ENCODE data around the gene STUB1.

Gene STUB1

DNA sequence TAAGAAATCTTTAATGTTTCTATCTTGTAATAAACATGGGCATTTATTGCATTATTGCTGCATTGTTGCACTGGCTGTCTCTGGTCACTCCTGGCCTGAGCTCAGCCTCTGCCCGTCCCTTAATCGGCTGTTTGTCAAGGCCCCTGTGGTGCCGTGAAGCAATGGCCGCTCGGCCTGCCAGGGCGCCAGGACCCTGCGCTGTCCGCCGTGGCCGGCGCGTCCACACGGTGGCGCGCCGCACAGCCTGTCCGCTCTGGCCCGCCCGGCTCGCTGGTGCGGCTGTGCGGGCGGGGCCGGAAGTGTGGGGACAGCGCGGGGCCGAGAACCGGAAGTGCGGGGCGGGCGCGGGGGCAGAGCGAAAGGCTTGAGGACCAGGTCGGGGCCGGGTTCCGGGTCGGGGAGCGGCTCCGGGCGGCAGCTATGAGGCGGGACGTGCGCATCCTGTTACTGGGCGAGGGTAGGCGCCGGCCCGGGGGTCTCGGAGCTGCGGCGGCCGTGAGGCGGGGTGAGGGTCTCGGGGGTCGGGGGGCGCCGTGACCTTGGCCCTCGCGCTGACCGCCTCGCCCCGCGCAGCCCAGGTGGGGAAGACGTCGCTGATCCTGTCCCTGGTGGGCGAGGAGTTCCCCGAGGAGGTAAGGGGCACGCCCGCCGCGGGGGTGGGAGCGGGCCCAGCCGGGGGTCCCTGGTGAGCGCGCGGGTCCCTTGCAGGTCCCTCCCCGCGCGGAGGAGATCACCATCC lies 12.3 kb upstream of the STUB1 start, which contains the start of gene RHOT2:
Gene RHOT2, plus strand, starts transcription at position 353 of the 739 bp plus-strand sequence. Its CDS starts 68 bp downstream, at position 421.
- H3K9me3 Mint-ChIP-seq = no peaks in the 10 kb centered on the region
- peak within 1 kb of the TSS; percentile 88 for H3K27ac Mint-ChIP-seq
- peak; percentile 97 for DNase-seq
- H3K4me1 Mint-ChIP-seq (ENCODE audit: low read depth) = peaks cover 18% of the 10 kb centered on the region
- H3K4me3 Mint-ChIP-seq = peak within 1 kb of the TSS; percentile 82
- H3K36me3 Mint-ChIP-seq (ENCODE audit: low read depth) = peaks cover 60% of the 10 kb centered on the region
- no peaks in the 10 kb centered on the region for H3K27me3 Mint-ChIP-seq

DNA sequence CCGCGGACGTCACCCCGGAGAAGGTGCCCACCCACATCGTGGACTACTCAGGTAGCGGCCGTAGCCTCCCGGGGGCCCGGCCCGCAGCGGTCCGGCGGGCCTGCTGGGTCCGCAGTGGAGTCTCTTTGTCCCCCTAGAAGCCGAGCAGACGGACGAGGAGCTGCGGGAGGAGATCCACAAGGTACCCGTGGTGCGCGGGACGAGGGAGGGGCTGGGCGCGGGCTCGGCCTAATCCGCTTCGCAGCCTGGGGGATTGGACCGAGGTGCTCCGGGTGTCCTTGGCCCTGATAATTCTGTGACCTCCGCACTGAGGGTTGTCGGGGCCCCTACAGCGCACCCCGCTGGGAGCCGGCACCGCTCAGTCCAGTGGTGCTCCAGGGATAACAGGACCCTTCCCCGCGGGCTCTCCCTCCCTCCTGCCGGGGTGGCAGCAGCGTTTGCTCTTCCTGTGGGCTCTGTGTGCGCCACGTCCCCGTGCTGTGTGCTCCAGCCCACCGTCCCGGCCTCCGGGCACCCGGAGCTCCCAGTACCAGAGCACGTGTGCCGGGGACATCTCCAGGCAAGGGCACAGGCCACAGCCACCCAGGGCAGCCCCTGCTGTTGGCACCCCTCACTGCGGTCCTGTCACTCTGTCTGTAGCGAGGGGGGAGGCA lies 11.6 kb upstream of the STUB1 start:
- peak overlapping the region; percentile 68 for H3K27ac Mint-ChIP-seq
- peak overlapping the region; percentile 82 for H3K4me3 Mint-ChIP-seq
- no peaks in the 10 kb centered on the region for H3K27me3 Mint-ChIP-seq
- H3K4me1 Mint-ChIP-seq (ENCODE audit: low read depth) = peaks cover 18% of the 10 kb centered on the region
- H3K36me3 Mint-ChIP-seq (ENCODE audit: low read depth) = peaks cover 60% of the 10 kb centered on the region
- H3K9me3 Mint-ChIP-seq = no peaks in the 10 kb centered on the region
- DNase-seq = peak; percentile 50

DNA sequence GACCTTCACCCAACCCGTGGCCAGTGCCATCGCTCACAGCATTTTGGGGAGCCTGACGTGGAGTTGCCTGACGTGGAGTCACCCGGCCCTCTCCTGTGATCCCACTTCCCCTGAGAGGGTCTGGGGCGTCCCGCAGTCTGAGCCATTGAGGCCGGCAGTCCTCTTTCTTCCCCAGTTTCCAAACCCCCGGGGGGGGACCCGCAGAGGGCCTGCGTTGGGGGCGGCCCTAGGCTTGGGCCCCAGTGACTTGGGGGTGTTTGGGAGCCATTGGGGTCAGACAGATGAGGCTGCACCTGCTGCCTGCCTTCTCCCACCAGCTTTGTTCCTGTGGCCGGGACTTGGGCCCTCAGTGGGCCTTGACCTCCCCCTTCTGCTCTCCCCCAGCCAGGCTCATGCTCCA lies 10.5 kb upstream of the STUB1 start:
- Mint-ChIP-seq H3K27me3 (no peaks in the 10 kb centered on the region), H3K36me3 (ENCODE audit: low read depth) (peaks cover 63% of the 10 kb centered on the region), H3K9me3 (no peaks in the 10 kb centered on the region), H3K27ac (peak overlapping the region; percentile 75), H3K4me1 (ENCODE audit: low read depth) (peaks cover 18% of the 10 kb centered on the region), H3K4me3 (peak overlapping the region; percentile 82)
- DNase-seq = no peak

GRCh38 chr16:670485-671352 lies 9.5 kb upstream of the STUB1 start:
- Mint-ChIP-seq H3K4me1 (ENCODE audit: low read depth) (peaks cover 23% of the 10 kb centered on the region), H3K4me3 (peak overlapping the region; percentile 63), H3K27me3 (peaks cover 5% of the 10 kb centered on the region), H3K36me3 (ENCODE audit: low read depth) (peaks cover 66% of the 10 kb centered on the region), H3K9me3 (no peaks in the 10 kb centered on the region), H3K27ac (peak overlapping the region; percentile 75)
- DNase-seq = no peak

GRCh38 chr16:671353-672131 lies 8.7 kb upstream of the STUB1 start:
- Mint-ChIP-seq H3K27ac (no peak overlapping the region), H3K4me3 (no peak overlapping the region), H3K36me3 (ENCODE audit: low read depth) (peaks cover 63% of the 10 kb centered on the region), H3K4me1 (ENCODE audit: low read depth) (peaks cover 23% of the 10 kb centered on the region), H3K9me3 (no peaks in the 10 kb centered on the region), H3K27me3 (peaks cover 5% of the 10 kb centered on the region)
- no peak for DNase-seq

DNA sequence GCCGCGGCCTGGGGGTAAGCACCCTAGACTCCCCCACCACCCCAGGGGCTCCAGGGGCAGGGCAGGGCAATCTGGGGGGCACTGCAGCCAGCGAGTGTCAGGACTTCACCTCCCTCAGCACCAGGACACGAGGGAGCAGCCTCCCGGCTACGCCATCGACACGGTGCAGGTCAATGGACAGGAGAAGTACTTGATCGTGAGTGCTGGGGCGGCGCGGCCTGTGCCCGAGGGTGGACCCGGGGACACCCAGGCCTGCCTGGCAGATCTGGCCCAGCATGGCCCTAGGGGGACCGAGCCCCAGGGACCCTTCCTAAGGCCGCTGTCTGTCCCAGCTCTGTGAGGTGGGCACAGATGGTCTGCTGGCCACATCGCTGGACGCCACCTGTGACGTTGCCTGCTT lies 7.8 kb upstream of the STUB1 start:
- Mint-ChIP-seq H3K27me3 (peaks cover 9% of the 10 kb centered on the region), H3K27ac (no peak overlapping the region), H3K4me1 (ENCODE audit: low read depth) (peaks cover 17% of the 10 kb centered on the region), H3K36me3 (ENCODE audit: low read depth) (peaks cover 59% of the 10 kb centered on the region), H3K9me3 (no peaks in the 10 kb centered on the region), H3K4me3 (no peak overlapping the region)
- DNase-seq = no peak

GRCh38 chr16:672851-673250 lies 7.4 kb upstream of the STUB1 start:
- H3K27ac Mint-ChIP-seq = no peak overlapping the region
- no peak for DNase-seq
- H3K4me1 Mint-ChIP-seq (ENCODE audit: low read depth) = peaks cover 13% of the 10 kb centered on the region
- no peak overlapping the region for H3K4me3 Mint-ChIP-seq
- peaks cover 54% of the 10 kb centered on the region for H3K36me3 Mint-ChIP-seq (ENCODE audit: low read depth)
- no peaks in the 10 kb centered on the region for H3K9me3 Mint-ChIP-seq
- peaks cover 9% of the 10 kb centered on the region for H3K27me3 Mint-ChIP-seq

GRCh38 chr16:673399-673991 lies 6.7 kb upstream of the STUB1 start:
- H3K36me3 Mint-ChIP-seq (ENCODE audit: low read depth) = peaks cover 52% of the 10 kb centered on the region
- no peak for DNase-seq
- no peaks in the 10 kb centered on the region for H3K9me3 Mint-ChIP-seq
- no peak overlapping the region for H3K27ac Mint-ChIP-seq
- H3K27me3 Mint-ChIP-seq = peaks cover 9% of the 10 kb centered on the region
- no peak overlapping the region for H3K4me3 Mint-ChIP-seq
- peaks cover 13% of the 10 kb centered on the region for H3K4me1 Mint-ChIP-seq (ENCODE audit: low read depth)

GRCh38 chr16:674214-674881 lies 5.9 kb upstream of the STUB1 start:
- peak overlapping the region; percentile 29 for H3K27ac Mint-ChIP-seq

GRCh38 chr16:674968-675883 lies 5.0 kb upstream of the STUB1 start, which contains the start of gene RHBDL1:
Gene RHBDL1, plus strand, starts transcription at chr16:675671. Its CDS starts 120 bp downstream, at chr16:675791.
- H3K27me3 Mint-ChIP-seq = peaks cover 9% of the 10 kb centered on the region
- H3K9me3 Mint-ChIP-seq = no peaks in the 10 kb centered on the region

More at GRCh38 chr16:674214-674881, 5.9 kb upstream of the STUB1 start:
- Mint-ChIP-seq H3K9me3 (no peaks in the 10 kb centered on the region), H3K36me3 (ENCODE audit: low read depth) (peaks cover 47% of the 10 kb centered on the region), H3K4me3 (no peak overlapping the region), H3K4me1 (ENCODE audit: low read depth) (peaks cover 15% of the 10 kb centered on the region), H3K27me3 (peaks cover 9% of the 10 kb centered on the region)
- no peak for DNase-seq

GRCh38 chr16:675884-676564 lies 4.2 kb upstream of the STUB1 start:
- peaks cover 33% of the 10 kb centered on the region for H3K36me3 Mint-ChIP-seq (ENCODE audit: low read depth)
- no peak overlapping the region for H3K4me3 Mint-ChIP-seq
- no peak overlapping the region for H3K27ac Mint-ChIP-seq
- no peak for DNase-seq
- no peaks in the 10 kb centered on the region for H3K9me3 Mint-ChIP-seq
- peaks cover 9% of the 10 kb centered on the region for H3K27me3 Mint-ChIP-seq
- peaks cover 15% of the 10 kb centered on the region for H3K4me1 Mint-ChIP-seq (ENCODE audit: low read depth)

More at GRCh38 chr16:674968-675883, 5.0 kb upstream of the STUB1 start, which contains the start of gene RHBDL1:
- Mint-ChIP-seq H3K27ac (peak within 1 kb of the TSS; percentile 29), H3K4me3 (no peak within 1 kb of the TSS), H3K4me1 (ENCODE audit: low read depth) (peaks cover 13% of the 10 kb centered on the region), H3K36me3 (ENCODE audit: low read depth) (peaks cover 38% of the 10 kb centered on the region)
- DNase-seq = no peak

- no peak for DNase-seq
- no peak overlapping the region for H3K27ac Mint-ChIP-seq
- peaks cover 9% of the 10 kb centered on the region for H3K27me3 Mint-ChIP-seq
- peaks cover 35% of the 10 kb centered on the region for H3K36me3 Mint-ChIP-seq (ENCODE audit: low read depth)
- no peaks in the 10 kb centered on the region for H3K9me3 Mint-ChIP-seq
- peaks cover 20% of the 10 kb centered on the region for H3K4me1 Mint-ChIP-seq (ENCODE audit: low read depth)
- H3K4me3 Mint-ChIP-seq = no peak overlapping the region
These were observed 3.7 kb upstream of the STUB1 start for GRCh38 chr16:676565-676902.

Measured in activated T-cell treated with anti-CD3 and anti-CD28 coated beads, Interleukin-2, amount 50 U/mL, for 24 hours (primary cell).